CD4-positive, CD25-positive, alpha-beta regulatory T cell (primary cell): Measurements from ENCODE around the gene WDR74. TPM values are rescaled to one million over a fixed set of nuclear protein-coding genes. Genes with fewer than 3 reads are reported as not detected.
"Not testable (repeated sequence)": the region's sequence is repeated elsewhere in the genome, so short reads cannot be mapped to it uniquely, and the experiment has no call there.

ENCODE experiments used
- ATAC-seq, 2 donors: fragments of 150-1000 bp; cut with Tn5 transposase; one replicate each; pipeline ENCODE4 v1.10.0; 2021; ENCODE audit warnings: low read depth in 2 of 2, moderate number of reproducible peaks in 2 of 2, moderate library complexity in 1 of 2
- DNase-seq, 3 donors: peaks; one replicate each; pipeline versions ENCODE4 v3.0.0 to v3.0.0-alpha.2; 2012 to 2022; ENCODE audit warnings: mixed read lengths in 1 of 3
- H3K27ac ChIP-seq: one replicate; pipeline ENCODE4 v1.7.0; 2013; ENCODE audit warnings: mild to moderate bottlenecking, low read length; ENCODE audit not compliant: insufficient read depth, poor library complexity, severe bottlenecking
- H3K27me3 ChIP-seq: one replicate; pipeline ENCODE4 v1.7.0; 2013; ENCODE audit warnings: low read length; ENCODE audit not compliant: control insufficient read depth, insufficient read depth
- H3K36me3 ChIP-seq: one replicate; pipeline ENCODE4 v1.7.0; 2013; ENCODE audit warnings: mild to moderate bottlenecking, low read length, moderate library complexity; ENCODE audit not compliant: control insufficient read depth, insufficient read depth
- H3K4me1 ChIP-seq: 2 replicates; pipeline ENCODE4 v1.7.0; 2013; ENCODE audit warnings: mild to moderate bottlenecking, low read length; ENCODE audit not compliant: insufficient read depth, control insufficient read depth, poor library complexity, severe bottlenecking
- H3K4me3 ChIP-seq: one replicate; pipeline ENCODE4 v1.7.0; 2013; ENCODE audit warnings: low read depth, mild to moderate bottlenecking, low read length, moderate library complexity
- H3K9me3 ChIP-seq, 2 experiments: 1 replicate in 1 of 2; 2 replicates in 1 of 2; pipeline ENCODE4 v1.7.0; 2013; ENCODE audit warnings: low read length in 2 of 2, mild to moderate bottlenecking in 1 of 2, moderate library complexity in 1 of 2; ENCODE audit not compliant: control insufficient read depth in 2 of 2
- H3K27ac Mint-ChIP-seq, 3 donors: one replicate each; pipeline ENCODE4 v1.8.0; 2020 to 2022; ENCODE audit warnings: mild to moderate bottlenecking in 3 of 3, mixed read lengths in 3 of 3, moderate library complexity in 2 of 3
- H3K27me3 Mint-ChIP-seq: one replicate; pipeline ENCODE4 v1.8.0; 2022; ENCODE audit warnings: mild to moderate bottlenecking, mixed read lengths
- H3K36me3 Mint-ChIP-seq: one replicate; pipeline ENCODE4 v1.8.0; 2020; ENCODE audit warnings: mixed read lengths
- H3K4me1 Mint-ChIP-seq, 4 donors: one replicate each; pipeline ENCODE4 v1.8.0; 2020 to 2022; ENCODE audit warnings: mixed read lengths in 4 of 4, mild to moderate bottlenecking in 1 of 4
- H3K4me3 Mint-ChIP-seq, 4 donors: one replicate each; pipeline ENCODE4 v1.8.0; 2020 to 2022; ENCODE audit warnings: mild to moderate bottlenecking in 4 of 4, mixed read lengths in 4 of 4, moderate library complexity in 3 of 4
- H3K9me3 Mint-ChIP-seq, 7 donors: one replicate each; pipeline ENCODE4 v1.8.0; 2020 to 2022; ENCODE audit warnings: mixed read lengths in 7 of 7, mild to moderate bottlenecking in 3 of 7, moderate library complexity in 2 of 7
- polyA plus RNA-seq, 4 donors: library from polyadenylated mRNA; unstranded; fragments of 300-500 nt; fragmentation: Illumina TruSeq; gene quantifications; one replicate each; pipeline ENCODE4 v1.2.3, GENCODE V29; 2021
- total RNA-seq: library from RNA; stranded (reverse); gene quantifications from one replicate; pipeline ENCODE4 v1.2.3, GENCODE V29; 2022

The WDR74 gene
- total and polyA plus RNA-seq, 5 donors from 2014 or later = 41.6 to 201 (median 49.9) TPM

DNA sequence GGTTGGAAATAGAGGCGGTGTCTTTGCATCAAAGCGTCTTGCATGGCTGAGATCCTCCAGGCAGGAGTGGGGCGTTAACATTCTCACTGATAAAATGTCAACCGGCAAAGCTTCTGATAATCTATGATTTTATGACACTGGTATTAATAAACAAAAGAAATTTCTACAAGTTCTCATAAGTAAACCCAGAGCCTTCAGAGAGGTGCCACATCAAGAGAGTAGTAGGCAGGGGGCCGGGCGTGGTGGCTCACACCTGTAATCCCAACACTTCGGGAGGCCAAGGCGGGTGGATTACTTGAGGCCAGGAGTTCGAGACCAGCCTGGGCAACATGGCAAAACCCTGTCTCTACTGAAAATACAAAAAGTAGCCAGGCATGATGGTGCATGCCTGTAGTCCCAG is 3.5 kb upstream of the WDR74 start:
- Histone ChIP-seq H3K4me3 (peak overlapping the region; percentile 85), H3K4me1 (peaks cover 31% of the 10 kb centered on the region), H3K27ac (peak overlapping the region; percentile 99)
- peaks cover 0 to 15% (median 7%) of the 10 kb centered on the region in 4 donors for H3K4me1 Mint-ChIP-seq
- ATAC-seq, H3K27me3 Mint-ChIP-seq, H3K4me3 Mint-ChIP-seq, DNase-seq, H3K36me3 Mint-ChIP-seq, H3K9me3 ChIP-seq, H3K27ac Mint-ChIP-seq, H3K9me3 Mint-ChIP-seq, H3K27me3 ChIP-seq, H3K36me3 ChIP-seq: not testable (repeated sequence)

- Histone ChIP-seq H3K9me3 (no peaks in the 10 kb centered on the region), H3K36me3 (no peaks in the 10 kb centered on the region), H3K4me1 (peaks cover 34% of the 10 kb centered on the region), H3K27ac (peak overlapping the region; percentile 99), H3K27me3 (no peaks in the 10 kb centered on the region), H3K4me3 (peak overlapping the region; percentile 85)
- peaks cover 6% of the 10 kb centered on the region for H3K27me3 Mint-ChIP-seq
- DNase-seq (peak in 2 of 3 donors; percentile 40 to 60), ATAC-seq (no peak)
- no peaks in the 10 kb centered on the region for H3K9me3 Mint-ChIP-seq
- H3K36me3 Mint-ChIP-seq = peaks cover 4% of the 10 kb centered on the region
- no peak overlapping the region for H3K27ac Mint-ChIP-seq
- H3K4me1 Mint-ChIP-seq = peaks cover 0 to 20% (median 9%) of the 10 kb centered on the region in 4 donors
- H3K4me3 Mint-ChIP-seq = no peak overlapping the region
Observed at GRCh38 chr11:62842171-62842741, 2.9 kb upstream of the WDR74 start.

GRCh38 chr11:62841361-62842170 is 2.2 kb upstream of the WDR74 start:
- Mint-ChIP-seq H3K9me3 (no peaks in the 10 kb centered on the region), H3K27ac (no peak overlapping the region), H3K4me3 (no peak overlapping the region), H3K36me3 (peaks cover 5% of the 10 kb centered on the region), H3K27me3 (peaks cover 6% of the 10 kb centered on the region), H3K4me1 (peaks cover 0 to 25% (median 9%) of the 10 kb centered on the region in 4 donors)
- DNase-seq (peak; percentile 81 to 96 (median 90)), ATAC-seq (peak; percentile 65 to 66)
- H3K27me3 ChIP-seq = no peaks in the 10 kb centered on the region
- peaks cover 34% of the 10 kb centered on the region for H3K4me1 ChIP-seq
- H3K36me3 ChIP-seq = no peaks in the 10 kb centered on the region
- H3K27ac ChIP-seq = peak overlapping the region; percentile 99
- no peaks in the 10 kb centered on the region for H3K9me3 ChIP-seq
- H3K4me3 ChIP-seq = peak overlapping the region; percentile 85

DNA sequence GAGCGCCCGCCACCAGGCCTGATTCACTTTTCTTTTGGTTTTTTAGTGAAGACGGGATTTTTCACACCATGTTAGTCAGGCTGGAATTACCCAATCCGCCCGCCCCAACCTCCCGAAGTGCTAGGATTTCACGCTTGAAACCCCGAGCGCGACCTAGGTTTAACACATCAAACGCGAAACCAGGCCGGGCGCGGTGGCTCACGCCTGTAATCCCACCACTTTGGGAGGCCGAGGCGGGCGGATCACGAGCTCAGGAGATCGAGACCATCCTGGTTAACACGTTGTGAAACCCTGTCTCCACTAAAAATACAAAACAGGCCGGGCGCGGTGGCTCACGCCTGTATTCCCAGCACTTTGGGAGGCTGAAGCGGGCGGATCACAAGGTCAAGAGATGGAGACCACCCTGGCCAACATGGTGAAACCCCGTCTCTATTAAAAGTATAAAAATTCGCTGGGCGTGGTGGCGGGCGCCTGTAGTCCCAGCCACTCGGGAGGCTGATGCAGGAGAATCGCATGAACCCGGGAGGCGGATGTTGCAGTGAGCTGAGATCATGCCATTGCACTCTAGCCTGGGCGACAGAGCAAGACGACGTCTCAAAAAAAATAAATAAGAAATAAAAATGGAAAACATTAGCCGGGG is 1.5 kb upstream of the WDR74 start:
- Histone ChIP-seq H3K4me3 (peak overlapping the region; percentile 85), H3K4me1 (peaks cover 34% of the 10 kb centered on the region), H3K27ac (peak overlapping the region; percentile 99)
- not testable (repeated sequence) for H3K36me3 ChIP-seq, H3K27ac Mint-ChIP-seq, ATAC-seq, H3K27me3 ChIP-seq, H3K9me3 ChIP-seq, H3K27me3 Mint-ChIP-seq, H3K4me3 Mint-ChIP-seq, H3K9me3 Mint-ChIP-seq, H3K36me3 Mint-ChIP-seq
- peak in 1 of 3 donors; percentile 69 for DNase-seq
- peaks cover 0 to 28% (median 9%) of the 10 kb centered on the region in 4 donors for H3K4me1 Mint-ChIP-seq

DNA sequence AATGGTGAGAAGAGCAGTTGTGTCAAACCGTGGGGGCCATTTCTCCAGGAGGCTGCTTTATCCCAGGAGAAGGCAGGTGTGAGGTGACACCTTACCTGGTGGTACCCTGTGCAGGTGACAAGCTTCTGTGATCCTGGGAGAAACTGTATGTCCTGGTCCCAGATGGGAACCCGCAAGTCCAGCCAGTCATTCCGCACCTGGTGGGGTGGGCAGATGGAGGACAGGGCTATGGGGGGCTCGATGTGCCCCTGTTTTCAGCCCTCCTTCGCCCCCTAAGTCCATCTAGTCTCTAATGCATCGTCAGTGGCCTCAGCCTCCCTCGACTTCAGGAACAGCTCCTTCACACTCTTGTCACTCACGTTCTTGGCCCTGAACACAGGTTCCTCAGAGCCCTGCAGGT is 4.1 kb downstream of the WDR74 start:
- Histone ChIP-seq H3K27ac (no peak overlapping the region), H3K36me3 (peaks cover 21% of the 10 kb centered on the region), H3K4me3 (no peak overlapping the region), H3K27me3 (no peaks in the 10 kb centered on the region), H3K4me1 (peaks cover 37% of the 10 kb centered on the region), H3K9me3 (no peaks in the 10 kb centered on the region)
- H3K4me3 Mint-ChIP-seq = no peak overlapping the region
- DNase-seq (no peak), ATAC-seq (no peak)
- peaks cover 0 to 62% (median 28%) of the 10 kb centered on the region in 4 donors for H3K4me1 Mint-ChIP-seq
- no peaks in the 10 kb centered on the region for H3K9me3 Mint-ChIP-seq
- peaks cover 15% of the 10 kb centered on the region for H3K36me3 Mint-ChIP-seq
- peaks cover 6% of the 10 kb centered on the region for H3K27me3 Mint-ChIP-seq
- peak overlapping the region in 1 of 3 donors; percentile 86 for H3K27ac Mint-ChIP-seq

DNA sequence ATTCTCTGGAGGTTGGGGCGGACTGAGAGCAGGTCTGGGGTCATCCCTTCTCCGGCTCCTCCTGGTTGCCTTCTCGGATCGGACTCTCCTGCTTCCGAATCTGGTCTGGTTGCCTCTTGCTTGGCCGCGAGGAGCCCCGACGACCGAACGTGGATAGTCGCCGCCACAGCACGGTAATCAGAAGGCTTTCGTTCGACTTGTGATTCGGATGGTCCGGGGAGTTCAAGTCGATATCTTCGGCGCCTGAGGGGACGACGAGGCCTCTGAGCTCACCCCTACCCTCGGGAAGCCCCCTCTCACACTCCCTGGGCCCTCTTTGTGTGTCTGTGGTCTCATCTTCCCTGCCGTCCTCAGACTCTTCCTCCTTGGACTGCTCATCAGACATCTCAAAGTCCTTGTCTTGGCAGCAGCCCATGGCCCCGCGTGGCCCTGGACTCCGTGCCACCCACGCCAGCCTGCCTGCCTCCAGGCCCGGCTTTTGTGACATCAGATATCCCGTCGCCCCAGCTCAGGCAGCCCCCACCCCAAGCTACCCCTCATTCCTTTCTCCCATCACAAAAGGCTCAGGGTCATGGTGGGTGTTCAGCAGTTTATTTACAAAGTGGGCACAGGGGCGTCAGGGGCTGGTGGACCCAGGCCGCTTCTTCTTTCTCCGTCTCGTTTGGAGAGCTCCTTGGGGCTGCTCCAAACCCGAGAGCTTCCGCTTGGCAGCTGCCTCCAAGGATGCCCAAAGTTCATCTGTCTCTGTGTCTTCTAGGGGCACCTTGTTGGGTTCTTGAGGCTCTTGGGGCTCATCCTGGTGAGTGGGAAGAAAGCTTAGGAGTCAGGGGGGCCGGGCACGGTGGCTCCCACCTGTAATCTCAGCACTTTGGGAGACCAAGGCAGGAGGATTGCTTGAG is 6.8 kb downstream of the WDR74 start, which contains the start of gene TEX54:
Gene TEX54, minus strand, starts transcription at position 506 of the 899 bp plus-strand sequence.
- H3K27me3 ChIP-seq = no peaks in the 10 kb centered on the region
- no peaks in the 10 kb centered on the region for H3K27me3 Mint-ChIP-seq
- DNase-seq (no peak), ATAC-seq (no peak)
- H3K4me1 ChIP-seq = peaks cover 32% of the 10 kb centered on the region
- peak within 1 kb of the TSS; percentile 78 for H3K4me3 ChIP-seq
- H3K4me1 Mint-ChIP-seq = peaks cover 0 to 62% (median 25%) of the 10 kb centered on the region in 4 donors
- H3K27ac ChIP-seq = peak within 1 kb of the TSS; percentile 98
- H3K9me3 Mint-ChIP-seq = no peaks in the 10 kb centered on the region
- H3K27ac Mint-ChIP-seq = peak within 1 kb of the TSS; percentile 96 to 100 (median 100)
- H3K4me3 Mint-ChIP-seq = peak within 1 kb of the TSS; percentile 96 to 100 (median 98)
- H3K36me3 ChIP-seq = peaks cover 23% of the 10 kb centered on the region
- H3K36me3 Mint-ChIP-seq = peaks cover 18% of the 10 kb centered on the region
- H3K9me3 ChIP-seq = no peaks in the 10 kb centered on the region
